Activated CD4-positive, alpha-beta T cell treated with anti-CD3 and anti-CD28 coated beads for 24 hours (primary cell): ENCODE measurements around the gene SPATA13.

Experiments used
- DNase-seq, 2 donors: peaks; one replicate each; pipeline ENCODE4 v3.0.0-alpha.2; 2020; ENCODE audit warnings: low read depth in 2 of 2

The SPATA13 gene

DNA sequence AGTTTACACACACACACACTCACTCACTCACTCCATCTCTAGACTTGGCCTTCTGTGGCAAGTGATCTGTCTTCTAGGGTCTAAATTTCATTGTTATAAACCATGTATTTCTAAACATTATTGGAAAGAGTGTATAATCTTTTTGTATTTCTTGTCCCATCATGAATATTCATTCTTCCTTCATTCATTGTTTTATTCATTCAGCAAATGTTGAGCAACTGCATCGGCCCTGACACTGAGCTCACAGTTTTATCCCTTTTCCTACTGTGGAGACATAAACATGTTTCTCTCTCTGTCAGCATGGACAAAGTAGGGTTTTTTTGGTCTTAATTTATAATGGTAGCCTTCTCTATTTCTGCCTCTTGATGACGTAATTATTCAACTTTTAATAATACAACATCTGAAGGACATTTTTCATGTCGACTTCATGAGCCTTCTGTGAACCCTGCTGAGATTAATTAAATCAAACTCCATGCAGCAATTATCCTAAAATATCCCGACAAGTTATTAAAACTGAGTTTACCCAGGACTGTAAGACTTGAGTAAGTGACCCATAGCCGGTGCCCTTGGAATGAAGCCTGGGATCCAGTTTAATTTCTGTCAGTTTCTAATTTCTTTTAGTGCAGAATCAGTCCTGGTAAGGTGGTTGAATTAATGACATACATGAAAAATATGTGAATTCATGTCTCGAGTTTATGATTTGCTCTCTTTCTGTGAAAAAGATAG, 7.3 kb downstream of the SPATA13 start:
- no peak for DNase-seq

DNA sequence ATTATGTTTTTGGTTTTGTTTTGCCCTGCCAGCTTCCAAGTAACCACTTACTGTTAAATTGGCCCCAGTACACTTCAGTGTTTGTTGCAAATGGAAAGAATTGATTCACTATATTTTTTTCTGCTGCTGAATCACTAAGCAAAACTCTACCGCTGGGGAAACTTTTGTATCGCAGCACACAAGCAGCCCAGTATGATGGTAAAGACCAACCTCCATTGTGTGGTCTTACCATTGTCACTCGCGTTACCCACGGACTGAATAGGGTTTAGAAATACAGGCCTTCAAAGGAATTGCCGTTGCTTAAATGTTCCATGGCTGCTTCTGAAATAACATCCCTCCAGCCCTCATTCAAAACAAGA, 7.9 kb downstream of the SPATA13 start:
- DNase-seq: no peak

DNA sequence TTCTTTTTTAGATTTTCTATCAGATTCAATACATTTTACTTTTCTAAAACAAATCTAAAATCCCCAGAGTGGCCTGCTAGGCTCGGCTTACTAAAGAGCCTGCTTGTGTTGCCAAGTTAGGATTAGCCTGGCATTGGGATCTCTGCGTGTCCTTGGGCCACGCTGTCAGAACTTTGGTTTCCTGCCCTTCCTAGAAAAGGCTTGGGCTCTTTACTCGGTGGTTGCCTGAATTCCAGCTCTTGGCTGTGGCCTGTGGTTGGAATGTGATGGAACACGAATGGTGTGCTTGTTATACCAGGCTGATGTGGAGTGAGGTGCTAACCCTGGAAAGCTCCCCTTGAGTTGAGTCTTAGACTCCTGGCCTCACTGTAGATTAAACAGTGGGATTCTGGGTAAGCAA, 8.5 kb downstream of the SPATA13 start:
- no peak for DNase-seq

DNA sequence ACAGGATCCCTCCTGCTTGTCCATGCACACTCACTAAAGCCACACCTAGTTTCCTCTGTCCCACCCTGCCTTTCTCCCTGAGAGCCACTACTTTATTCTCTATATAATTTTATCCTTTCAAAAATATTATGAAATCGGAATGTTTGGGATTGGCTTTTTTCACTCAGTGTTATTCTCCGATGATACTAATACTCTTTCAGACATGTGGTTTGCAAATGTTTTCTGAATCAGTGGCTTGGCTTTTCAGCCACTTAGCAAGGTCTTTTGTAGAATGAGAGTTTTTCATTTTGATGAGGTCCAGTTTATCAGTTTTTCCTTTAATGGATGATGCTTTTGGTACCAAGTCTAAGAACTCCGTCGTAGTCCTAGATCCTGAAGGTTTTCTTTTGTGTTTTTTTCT, 11.6 kb downstream of the SPATA13 start:
- DNase-seq: no peak

DNA sequence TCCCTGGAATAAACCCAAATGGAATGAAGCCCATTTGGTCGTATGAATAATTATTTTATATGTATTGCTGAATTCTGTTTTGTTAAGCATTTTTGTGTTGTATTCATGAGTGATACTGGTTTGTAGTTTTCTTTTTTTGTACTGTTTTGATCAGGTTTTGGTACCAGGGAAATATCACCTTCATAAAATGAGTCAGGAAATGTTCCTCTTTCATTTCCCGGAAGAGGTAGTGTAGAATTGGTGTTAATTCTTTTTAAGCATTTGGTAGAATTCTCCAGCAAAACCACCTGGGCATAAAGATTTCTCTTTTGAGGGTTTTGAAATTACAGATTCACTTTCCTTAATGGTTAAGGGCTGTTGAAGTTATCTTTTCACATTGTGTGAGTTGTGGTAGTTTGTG, 13.3 kb downstream of the SPATA13 start:
- no peak for DNase-seq

DNA sequence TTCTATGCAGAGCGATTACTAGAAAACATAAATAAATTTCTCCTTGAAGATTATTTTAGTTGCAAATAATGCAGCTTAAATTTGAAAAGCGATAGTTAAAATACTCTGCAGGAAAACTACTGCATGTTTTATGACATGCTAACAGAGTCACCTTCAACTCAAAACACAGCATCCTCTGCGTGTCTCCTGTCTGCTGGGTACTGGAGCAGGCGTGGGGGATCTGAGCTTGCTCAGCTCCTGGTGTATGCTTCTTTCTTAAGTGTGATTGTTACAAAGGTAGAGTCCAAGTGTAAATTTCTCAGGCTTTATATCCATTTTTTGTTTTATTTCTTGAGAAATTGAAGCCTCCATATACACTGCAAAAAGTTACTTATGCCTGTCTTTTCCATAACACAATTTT, 15.3 kb downstream of the SPATA13 start:
- no peak for DNase-seq

DNA sequence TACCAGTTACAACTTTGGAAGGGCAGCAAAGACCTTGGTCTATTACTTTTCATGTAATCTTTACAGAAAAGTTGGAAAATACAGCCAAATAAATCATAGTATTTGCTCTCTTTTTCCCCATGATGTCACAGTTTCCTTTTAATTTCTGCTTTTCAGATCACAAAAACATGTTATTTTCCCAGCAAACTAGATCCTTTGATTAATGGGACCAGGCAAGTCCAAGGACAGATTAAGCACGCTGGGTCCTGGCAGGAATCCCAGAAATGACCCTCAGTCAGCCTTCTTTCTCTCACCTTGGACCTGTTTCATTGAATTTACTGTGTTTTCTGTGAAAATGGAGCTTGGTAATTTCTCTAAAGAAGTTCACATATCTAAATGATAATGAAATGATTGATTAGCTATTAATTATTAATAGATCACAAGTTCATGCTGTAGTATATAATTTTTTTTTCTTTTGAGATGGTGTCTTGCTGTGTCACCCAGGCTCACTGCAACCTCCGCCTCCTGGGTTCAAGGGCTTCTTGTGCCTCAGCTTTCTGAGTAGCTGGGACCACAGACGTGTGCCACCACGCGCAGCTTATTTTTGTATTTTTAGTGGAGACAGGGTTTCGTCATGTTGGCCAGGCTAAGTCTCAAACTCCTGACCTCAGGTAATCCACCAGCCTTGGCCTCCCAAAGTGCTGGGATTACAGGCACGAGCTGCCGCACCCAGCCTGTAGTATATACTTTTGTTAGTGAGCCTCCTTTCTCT, 16.0 kb downstream of the SPATA13 start:
- DNase-seq: no peak

DNA sequence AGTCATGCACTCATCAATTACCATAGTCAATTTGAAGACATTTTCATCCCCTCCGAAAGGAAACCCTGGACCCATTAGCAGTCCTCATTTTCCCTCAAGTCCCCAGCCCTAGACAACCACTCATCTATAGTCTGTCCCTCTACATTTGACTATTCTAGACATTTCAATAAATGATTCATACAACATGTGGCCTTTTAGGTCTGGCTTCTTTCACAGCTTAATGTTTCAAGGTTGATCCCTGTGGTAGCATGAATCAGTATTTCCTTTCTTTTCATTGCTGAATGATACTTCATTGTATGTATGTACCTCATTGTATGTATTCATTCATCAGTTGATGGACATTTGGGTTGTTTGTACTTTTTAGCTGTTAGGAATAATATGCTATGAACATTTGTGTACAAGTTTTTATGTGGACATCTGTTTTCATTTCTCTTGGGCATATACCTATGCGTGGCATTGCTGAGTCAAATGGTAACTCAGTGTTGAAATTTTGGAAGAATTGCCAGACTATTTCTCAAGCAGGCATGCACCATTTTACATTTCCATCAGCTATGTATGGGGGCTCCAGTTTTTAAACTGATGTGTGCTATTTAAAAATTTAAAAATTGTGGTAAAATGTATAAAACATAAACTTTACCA, 18.4 kb downstream of the SPATA13 start:
- no peak for DNase-seq

DNA sequence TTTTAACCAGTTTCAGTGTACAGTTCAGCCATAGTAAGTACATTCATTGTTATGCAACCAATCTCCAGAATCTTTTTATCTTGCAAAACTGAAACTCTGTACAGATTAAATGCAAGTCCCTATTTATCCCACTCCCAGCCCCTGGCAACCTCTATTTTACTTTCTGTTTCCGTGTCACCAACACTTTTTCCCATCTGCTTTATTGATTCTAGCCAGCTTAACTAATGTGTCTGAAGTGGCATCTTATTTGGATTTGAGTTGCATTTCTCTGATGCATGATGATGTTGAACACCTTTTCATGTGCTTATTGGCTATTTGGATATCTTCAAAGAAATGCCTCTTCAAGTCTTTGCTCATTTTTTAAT, 18.9 kb downstream of the SPATA13 start:
- DNase-seq: no peak

DNA sequence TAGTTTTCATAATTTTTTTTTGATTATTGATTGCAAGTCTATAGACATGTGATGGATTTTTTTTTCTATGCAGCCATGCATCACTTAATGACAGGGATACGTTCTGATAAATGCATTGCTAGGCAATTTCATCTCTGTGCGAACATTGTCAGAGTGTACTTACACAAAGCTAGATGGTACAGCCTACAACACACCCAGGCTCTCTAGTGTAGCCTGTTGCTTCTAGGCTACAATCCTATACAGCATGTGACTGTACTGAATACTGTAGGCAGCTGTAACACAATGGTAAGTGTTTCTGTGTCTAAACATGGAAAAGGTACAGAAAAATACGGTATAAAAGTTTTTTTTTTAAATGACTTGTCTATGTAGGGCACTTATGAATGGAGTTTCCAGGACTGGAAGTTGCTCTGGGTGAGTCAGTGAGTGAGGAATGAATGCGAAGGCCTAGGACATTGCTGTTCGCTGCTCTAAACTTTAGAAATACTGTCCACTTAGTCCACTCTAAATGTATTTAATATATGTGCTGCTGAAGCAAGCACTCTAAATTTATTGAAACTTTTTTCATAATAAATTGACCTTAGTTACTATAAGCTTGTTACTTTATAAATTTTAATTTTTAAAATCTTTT, 20.3 kb downstream of the SPATA13 start:
- DNase-seq: no peak

DNA sequence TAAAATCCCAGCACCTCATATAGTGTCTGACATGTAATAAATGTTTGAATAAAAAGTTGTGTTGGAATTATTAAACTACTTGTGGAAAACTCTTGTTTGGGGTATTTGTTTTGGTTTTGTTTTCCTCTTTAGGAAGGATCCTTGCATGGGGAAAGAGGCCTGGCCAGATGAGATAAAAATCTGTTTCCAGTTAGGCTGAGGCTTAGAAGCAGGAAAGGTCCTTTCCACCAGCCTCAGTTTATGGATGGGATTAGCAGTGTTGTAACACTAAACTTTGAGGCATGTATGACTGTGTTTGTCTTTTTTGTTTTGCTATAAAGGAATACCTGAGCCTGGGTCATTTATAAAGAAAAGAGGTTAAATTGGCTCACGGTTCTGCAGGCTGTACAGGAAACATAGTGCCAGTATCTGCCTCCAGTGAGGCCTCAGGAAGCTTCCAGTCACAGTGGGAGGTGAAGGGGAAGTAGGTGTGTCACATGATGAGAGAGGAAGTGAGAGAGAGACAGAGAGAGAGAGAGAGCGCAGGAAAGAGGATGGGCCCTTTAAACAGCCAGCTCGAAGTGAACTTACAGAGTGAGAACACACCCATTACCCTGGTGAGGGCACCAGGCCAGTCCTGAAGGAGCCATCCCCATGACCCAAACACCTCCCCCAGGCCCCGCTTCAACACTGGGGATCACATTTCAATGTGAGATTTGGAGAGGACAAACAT, 21.6 kb downstream of the SPATA13 start:
- DNase-seq: no peak

DNA sequence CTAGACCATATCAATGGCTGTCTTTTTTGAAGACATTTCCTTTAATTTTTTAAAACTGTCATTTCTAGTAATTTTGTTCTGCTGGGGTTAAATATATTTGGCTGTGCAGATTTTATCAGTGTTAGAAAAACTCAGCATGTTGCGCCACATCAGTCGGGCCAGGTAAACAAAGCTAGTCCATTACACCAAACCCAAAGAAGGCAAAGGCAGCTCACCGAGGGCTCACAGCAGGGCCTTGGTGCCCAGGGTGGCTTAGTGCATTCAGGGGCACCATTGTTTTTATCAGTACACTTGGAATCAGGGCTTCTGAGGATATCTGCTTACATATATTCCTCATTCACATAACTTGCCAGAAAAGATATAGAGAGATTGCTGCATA, 22.2 kb downstream of the SPATA13 start:
- no peak for DNase-seq

DNA sequence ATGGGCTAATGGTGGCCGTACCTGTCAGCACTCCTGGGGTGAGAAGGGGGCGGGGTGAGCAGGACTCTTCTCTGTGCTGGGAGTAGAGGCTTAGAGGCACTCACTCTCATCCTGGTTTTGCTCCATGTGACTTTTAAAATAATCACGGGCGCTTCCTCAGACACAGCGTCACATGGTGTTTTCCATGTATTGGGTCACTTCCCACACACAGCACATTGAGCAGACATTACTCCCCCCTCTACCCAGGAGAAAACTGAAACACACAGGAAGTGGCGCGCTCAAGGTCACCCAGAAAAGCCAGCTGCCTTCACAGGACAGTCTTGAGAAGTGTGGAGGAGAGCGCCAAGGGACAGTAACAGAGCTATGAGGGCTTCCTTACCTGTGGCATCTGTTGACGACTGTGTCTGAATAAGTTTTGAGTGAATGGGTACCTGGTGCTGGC, 23.2 kb downstream of the SPATA13 start:
- no peak for DNase-seq

DNA sequence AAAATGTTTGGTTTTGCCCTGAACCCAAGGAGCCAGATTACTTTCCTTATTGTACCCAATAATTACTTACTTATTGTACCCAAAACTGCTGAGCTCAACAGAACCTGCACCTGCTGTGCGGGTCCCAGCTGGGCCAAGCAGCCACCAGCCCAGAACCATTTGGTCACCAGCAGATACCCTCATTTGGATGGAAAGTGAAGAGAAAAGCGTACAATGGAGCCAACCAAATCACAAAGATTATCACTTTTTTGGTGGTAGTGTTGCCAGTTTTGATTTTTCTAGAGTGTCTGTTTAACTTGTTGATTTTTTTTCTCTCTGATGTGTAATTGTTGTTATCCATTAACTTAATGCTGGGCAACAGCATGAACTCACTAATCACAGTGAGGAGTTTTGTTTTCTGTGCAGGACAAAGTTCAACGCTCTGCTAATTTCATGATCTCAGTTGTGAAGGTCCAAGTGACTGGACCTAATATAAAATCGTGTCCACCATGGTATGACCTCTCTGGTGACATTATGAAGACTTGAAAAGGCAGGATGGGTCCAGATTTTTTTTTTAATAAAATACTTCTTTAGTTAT, 23.8 kb downstream of the SPATA13 start:
- DNase-seq: no peak

DNA sequence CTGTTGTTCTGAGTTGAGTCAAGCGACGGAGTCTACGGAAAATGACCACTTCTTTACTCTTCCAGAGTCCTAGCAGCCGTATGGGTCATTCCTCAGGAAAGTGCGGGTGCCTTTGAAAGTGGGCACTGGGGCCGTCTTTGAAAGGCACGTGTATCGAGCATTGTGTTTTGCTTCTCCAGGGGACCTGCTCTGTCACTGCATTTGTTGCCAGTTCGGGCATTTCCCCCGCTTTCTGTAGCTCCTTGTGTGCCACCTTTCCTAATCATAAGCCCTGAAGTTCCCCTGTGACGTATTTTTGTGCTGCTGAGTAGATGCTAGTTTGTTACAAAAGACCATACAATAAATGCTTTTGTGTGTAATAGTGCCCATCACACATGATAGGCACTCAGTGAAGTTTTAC, 24.4 kb downstream of the SPATA13 start:
- no peak for DNase-seq

DNA sequence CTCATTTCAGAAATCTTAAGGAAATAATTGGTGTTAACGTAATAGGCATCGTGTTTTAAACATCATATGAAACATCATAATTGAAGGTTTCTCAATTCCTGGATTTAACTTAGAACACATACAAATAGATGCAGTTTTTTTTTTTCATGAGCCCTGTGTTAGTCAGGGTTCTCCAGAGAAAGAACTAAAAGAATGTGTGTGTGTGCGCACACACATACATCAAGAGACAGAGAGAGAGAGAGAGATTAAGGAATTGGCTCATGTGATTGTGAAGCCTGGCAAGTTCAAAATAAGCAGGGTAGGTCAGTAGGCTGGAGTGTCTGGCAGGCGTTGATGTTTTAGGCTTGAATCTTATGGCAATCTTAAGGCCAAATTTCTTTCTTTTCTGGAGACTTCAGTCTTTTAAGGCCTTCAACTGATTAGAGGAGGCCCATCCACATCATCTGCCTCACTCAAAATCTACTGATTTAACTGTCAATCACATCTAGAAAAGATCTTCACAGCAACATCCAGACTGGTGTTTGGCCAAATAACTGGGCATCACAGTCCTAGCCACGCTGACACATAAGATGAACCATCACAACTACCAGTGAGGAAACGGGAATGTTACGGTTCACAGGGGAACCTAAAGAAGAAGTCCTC, 25.2 kb downstream of the SPATA13 start:
- DNase-seq: no peak

DNA sequence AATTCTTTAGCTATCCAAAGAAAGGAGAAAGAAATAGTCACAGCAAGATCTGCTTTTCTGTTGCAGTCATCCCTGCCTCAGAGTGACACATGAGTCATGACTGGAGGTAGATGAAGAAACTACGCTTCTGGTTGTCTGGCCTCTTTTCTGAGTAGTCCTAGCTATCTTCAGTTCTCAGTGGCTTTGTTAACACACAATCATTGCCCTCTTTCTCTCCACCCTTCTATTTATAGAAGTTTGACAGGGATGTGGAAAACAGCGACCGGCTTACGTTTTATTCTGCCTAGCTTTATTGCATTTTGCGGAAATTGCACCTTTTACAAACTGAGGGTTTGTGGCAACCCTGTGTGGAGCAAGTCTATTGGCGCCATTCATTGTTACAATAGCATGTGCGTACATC, 26.7 kb downstream of the SPATA13 start:
- DNase-seq: no peak

DNA sequence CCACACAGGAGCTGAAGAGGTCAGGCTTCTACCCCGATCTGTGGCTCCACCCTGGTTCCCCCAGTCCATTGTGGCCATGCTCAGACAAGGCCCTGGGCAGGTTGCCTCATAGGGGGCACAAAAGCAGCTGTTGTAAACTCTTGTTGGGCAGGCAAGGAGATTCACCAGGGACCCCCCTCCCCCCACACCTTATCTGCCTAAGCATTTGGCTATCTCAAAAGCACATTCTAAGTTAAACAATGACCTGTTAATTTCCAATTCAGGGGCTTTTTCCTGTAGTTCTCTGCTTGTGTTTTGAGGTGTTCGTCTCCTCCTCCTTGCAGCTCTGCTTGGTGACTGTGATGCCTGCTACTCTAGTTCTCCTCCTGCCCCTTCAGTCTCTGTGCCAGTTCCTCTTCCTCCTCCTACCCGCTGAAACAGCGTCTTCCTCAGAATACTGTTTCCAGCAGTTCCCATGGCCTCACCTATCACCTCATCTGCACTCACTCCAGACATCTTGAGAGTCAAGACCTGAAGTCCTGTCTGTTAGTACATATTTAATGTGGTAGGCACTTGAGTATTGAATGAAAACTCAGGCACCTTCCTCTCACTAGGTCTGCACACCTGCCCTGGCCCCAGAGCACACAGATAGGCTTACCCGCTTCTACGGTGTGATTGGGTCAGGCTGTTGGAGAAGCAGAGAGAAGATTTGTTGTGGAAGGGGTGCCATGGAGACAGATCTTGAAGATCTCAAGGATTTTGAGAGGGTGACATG, 31.7 kb downstream of the SPATA13 start:
- DNase-seq: no peak

DNA sequence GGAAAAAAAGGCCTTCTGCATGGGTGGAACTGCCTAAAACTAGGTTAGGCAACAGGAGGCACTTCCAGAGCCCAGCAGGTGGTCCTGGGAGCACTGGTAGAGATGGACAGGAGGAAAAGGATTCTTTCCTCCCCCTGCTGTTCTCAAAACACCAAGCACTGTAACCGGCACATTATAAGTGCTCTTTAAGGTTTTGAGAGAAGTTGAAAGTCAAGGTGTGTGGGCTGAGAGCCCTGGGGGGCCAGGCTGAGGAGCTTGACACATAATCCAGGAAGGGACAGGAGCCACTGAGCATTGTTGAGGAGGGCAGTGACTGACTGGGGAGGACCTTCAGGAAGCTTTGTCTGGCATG, 32.3 kb downstream of the SPATA13 start:
- DNase-seq: no peak

DNA sequence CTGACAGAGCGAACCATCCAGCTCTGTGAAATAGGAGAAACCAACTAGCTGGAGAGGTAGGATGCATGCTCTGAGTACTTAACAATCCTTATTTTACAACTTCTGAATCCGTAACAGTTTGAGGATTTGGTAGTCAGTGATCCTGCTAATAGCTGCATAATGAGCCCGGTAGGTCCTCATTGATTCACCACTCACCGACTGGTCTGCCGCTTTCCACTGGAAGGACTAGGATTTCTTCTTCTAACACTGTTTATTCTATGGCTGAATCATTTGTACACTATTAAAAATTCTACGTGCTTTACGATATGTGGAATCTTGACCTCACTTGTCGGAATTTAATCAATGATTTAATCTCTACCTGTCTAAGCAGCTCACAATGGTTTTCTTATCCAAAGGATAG, 33.9 kb downstream of the SPATA13 start:
- DNase-seq: no peak

DNA sequence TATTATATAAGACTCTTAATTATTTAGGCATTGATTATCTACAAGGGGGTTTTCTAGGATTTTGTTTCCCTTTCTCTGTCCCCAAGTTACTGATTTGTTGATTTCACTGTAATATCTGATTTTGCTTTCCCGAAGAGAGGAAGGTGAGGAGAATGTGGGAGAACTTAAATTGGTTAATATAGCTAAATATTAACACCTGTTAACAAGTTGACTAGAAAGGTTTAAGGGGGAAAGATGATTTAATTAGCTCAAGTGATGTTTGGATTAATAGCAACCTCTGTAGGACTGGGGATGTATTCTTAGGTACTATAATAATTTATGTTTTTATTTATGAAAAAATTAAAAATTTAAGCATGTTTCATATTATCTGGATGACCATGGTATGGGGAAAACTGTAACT, 35.1 kb downstream of the SPATA13 start:
- no peak for DNase-seq
